Neuron (in vitro differentiated cells): ENCODE results near the gene ACOT2.
"Not testable (repeated sequence)": the region's sequence is repeated elsewhere in the genome, so short reads cannot be mapped to it uniquely, and the experiment has no call there.

ENCODE experiments used
- H2AFZ ChIP-seq: one replicate; pipeline ENCODE4 v1.6.1; 2013; ENCODE audit warnings: low read depth, mild to moderate bottlenecking, inconsistent platforms, low read length, moderate library complexity
- H3K27me3 ChIP-seq: one replicate; pipeline ENCODE4 v1.6.1; 2013; ENCODE audit warnings: low read length; ENCODE audit not compliant: insufficient read depth
- H3K36me3 ChIP-seq: one replicate; pipeline ENCODE4 v1.6.1; 2013; ENCODE audit warnings: low read length; ENCODE audit not compliant: insufficient read depth
- H3K4me1 ChIP-seq: one replicate; pipeline ENCODE4 v1.6.1; 2013; ENCODE audit warnings: low read length; ENCODE audit not compliant: insufficient read depth
- H3K4me3 ChIP-seq: 2 replicates; pipeline ENCODE4 v1.5.1; 2013; ENCODE audit warnings: mild to moderate bottlenecking, low read length, moderate library complexity
- H3K9me3 ChIP-seq: one replicate; pipeline ENCODE4 v1.6.1; 2013; ENCODE audit warnings: low read length

The ACOT2 gene

GRCh38 chr14:73569185-73569958, at the start of gene ACOT2:
ACOT2 (plus strand) TSS chr14:73569213; CDS start chr14:73569241, 28 bp downstream.
- H2AFZ ChIP-seq, H3K4me3 ChIP-seq, H3K4me1 ChIP-seq, H3K9me3 ChIP-seq, H3K27me3 ChIP-seq, H3K36me3 ChIP-seq: not testable (repeated sequence)

GRCh38 chr14:73521229-73521628, 47.8 kb upstream of the ACOT2 start:
- no peaks in the 10 kb centered on the region for H3K36me3 ChIP-seq
- no peaks in the 10 kb centered on the region for H3K4me1 ChIP-seq
- no peaks in the 10 kb centered on the region for H3K9me3 ChIP-seq
- H2AFZ ChIP-seq = no peak overlapping the region
- H3K4me3 ChIP-seq = no peak overlapping the region
- H3K27me3 ChIP-seq = peaks cover 25% of the 10 kb centered on the region

GRCh38 chr14:73524493-73524892, 44.5 kb upstream of the ACOT2 start:
- H3K4me1 ChIP-seq = no peaks in the 10 kb centered on the region
- H3K27me3 ChIP-seq = peaks cover 25% of the 10 kb centered on the region
- no peak overlapping the region for H2AFZ ChIP-seq
- no peaks in the 10 kb centered on the region for H3K9me3 ChIP-seq
- H3K36me3 ChIP-seq = no peaks in the 10 kb centered on the region
- no peak overlapping the region for H3K4me3 ChIP-seq

- H3K36me3 ChIP-seq = no peaks in the 10 kb centered on the region
- H3K9me3 ChIP-seq = no peaks in the 10 kb centered on the region
- H3K4me3 ChIP-seq = no peak overlapping the region
- no peak overlapping the region for H2AFZ ChIP-seq
- H3K4me1 ChIP-seq = no peaks in the 10 kb centered on the region
- H3K27me3 ChIP-seq = peaks cover 11% of the 10 kb centered on the region
Observed at GRCh38 chr14:73526036-73526984, 42.7 kb upstream of the ACOT2 start.

- H3K4me3 ChIP-seq, H3K36me3 ChIP-seq, H3K9me3 ChIP-seq, H2AFZ ChIP-seq, H3K4me1 ChIP-seq, H3K27me3 ChIP-seq: not testable (repeated sequence)
Observed at GRCh38 chr14:73529356-73529755, 39.7 kb upstream of the ACOT2 start.

GRCh38 chr14:73531971-73532370, 37.0 kb upstream of the ACOT2 start:
- not testable (repeated sequence) for H2AFZ ChIP-seq, H3K9me3 ChIP-seq, H3K4me3 ChIP-seq, H3K4me1 ChIP-seq, H3K36me3 ChIP-seq, H3K27me3 ChIP-seq

- not testable (repeated sequence) for H3K36me3 ChIP-seq, H3K9me3 ChIP-seq, H2AFZ ChIP-seq, H3K27me3 ChIP-seq, H3K4me3 ChIP-seq, H3K4me1 ChIP-seq
Observed at GRCh38 chr14:73537244-73538045, 31.6 kb upstream of the ACOT2 start.

- H3K4me1 ChIP-seq, H3K9me3 ChIP-seq, H2AFZ ChIP-seq, H3K4me3 ChIP-seq, H3K27me3 ChIP-seq, H3K36me3 ChIP-seq: not testable (repeated sequence)
Observed at GRCh38 chr14:73539017-73539416, 30.0 kb upstream of the ACOT2 start.

GRCh38 chr14:73542961-73543360, 26.1 kb upstream of the ACOT2 start:
- not testable (repeated sequence) for H3K4me1 ChIP-seq, H3K36me3 ChIP-seq, H3K27me3 ChIP-seq, H3K4me3 ChIP-seq, H3K9me3 ChIP-seq, H2AFZ ChIP-seq

GRCh38 chr14:73545353-73545752, 23.7 kb upstream of the ACOT2 start:
- not testable (repeated sequence) for H3K4me1 ChIP-seq, H2AFZ ChIP-seq, H3K36me3 ChIP-seq, H3K4me3 ChIP-seq, H3K27me3 ChIP-seq, H3K9me3 ChIP-seq

GRCh38 chr14:73549097-73549496, 19.9 kb upstream of the ACOT2 start:
- H3K27me3 ChIP-seq, H3K9me3 ChIP-seq, H3K4me3 ChIP-seq: not testable (repeated sequence)

GRCh38 chr14:73549889-73550524, 19.0 kb upstream of the ACOT2 start:
- not testable (repeated sequence) for H3K36me3 ChIP-seq, H3K27me3 ChIP-seq, H3K4me3 ChIP-seq, H2AFZ ChIP-seq, H3K4me1 ChIP-seq, H3K9me3 ChIP-seq

More at GRCh38 chr14:73549097-73549496, 19.9 kb upstream of the ACOT2 start:
- H3K36me3 ChIP-seq, H3K4me1 ChIP-seq, H2AFZ ChIP-seq: not testable (repeated sequence)
